ENCODE results near the gene SH2D4B. TPM values are rescaled to one million over a fixed set of nuclear protein-coding genes. Genes with fewer than 3 reads are reported as not detected.

The SH2D4B gene
- total and polyA plus RNA-seq, 2 of the 13 experiments (the other 11 are each of a cell fraction or from before 2014, with no cell fraction given): not detected

DNA sequence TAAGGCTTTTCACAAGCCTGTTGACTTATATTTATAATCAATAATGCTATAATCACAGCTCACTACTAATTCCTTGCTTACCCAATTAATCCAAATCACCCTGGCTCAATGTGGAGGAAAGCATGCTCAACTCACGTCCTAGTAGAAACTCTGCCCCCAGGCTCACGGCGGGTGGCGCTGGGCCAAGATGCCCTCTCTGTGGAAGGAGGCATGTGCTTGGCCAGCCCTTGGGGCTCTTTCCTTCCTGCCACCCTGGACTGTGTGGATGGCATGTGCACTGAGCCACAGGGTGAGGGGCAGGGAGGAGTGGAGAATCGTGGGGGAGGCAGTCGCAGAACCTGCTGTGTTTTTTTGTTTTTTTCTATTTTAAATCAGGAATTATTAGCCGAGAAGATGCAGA, 96.2 kb downstream of the SH2D4B start:
- no peak overlapping the region for H2AFZ ChIP-seq (ENCODE audit: low read length)
- CTCF ChIA-PET (ENCODE audit: low intra/inter-chr PET ratio, low total read pairs): no interaction called here
- H3K27me3 ChIP-seq (ENCODE audit: control insufficient read depth in 1 of 2, insufficient read depth in 2 of 2, low read length in 2 of 2): peaks cover 0 to 3% of the 10 kb centered on the region in 2 experiments; a peak in 1 of 5 replicates
- no peak overlapping the region for H3K4me3 ChIP-seq (replicated peaks in 1 of 3; ENCODE audit: insufficient read depth in 1 of 3, low read depth in 2 of 3, low read length in 3 of 3)
- POLR2A ChIA-PET: no interaction called here
- H3K4me1 ChIP-seq (ENCODE audit: insufficient read depth, low read length): no peaks in the 10 kb centered on the region
- in situ Hi-C loops (cut with HindIII; ENCODE audit: extremely low pct_ligation_motif_present, low pct_unique_long_range_greater_than_20kb) (no loop called here), intact Hi-C loops (cut with micrococcal nuclease; ENCODE audit: unreplicated experiment) (no loop called here)
- H4K20me1 ChIP-seq (ENCODE audit: insufficient read depth, low read length): no peaks in the 10 kb centered on the region
- H3K9ac ChIP-seq (ENCODE audit: insufficient read depth, low read depth, low read length): no peak overlapping the region
- H3K36me3 ChIP-seq (replicated peaks in 1 of 2; ENCODE audit: control insufficient read depth in 1 of 2, insufficient read depth in 2 of 2, low read length in 2 of 2): no peaks in the 10 kb centered on the region
- no peak for DNase-seq (ENCODE audit: low spot score)
- no TSS peak for BruUV-seq (replicated peaks)
- no peaks in the 10 kb centered on the region for H3K9me3 ChIP-seq (ENCODE audit: low read length)
- no peak overlapping the region for H3K4me2 ChIP-seq (ENCODE audit: low read depth, low read length)
- H3K27ac ChIP-seq (ENCODE audit: extremely low read length, insufficient read depth, low read length): no peak overlapping the region
- H3K79me2 ChIP-seq (ENCODE audit: insufficient read depth, low read length): no peaks in the 10 kb centered on the region
- no peak for ATAC-seq
- FAIRE-seq: no peak
- TF ChIP-seq SOX6 (IDR thresholded peaks at IDR 0.05): no peak
- TF ChIP-seq SOX6 (CRISPR knock-in tag; IDR thresholded peaks at IDR 0.05): no peak
- TF ChIP-seq ZNF616 (CRISPR knock-in tag; IDR thresholded peaks at IDR 0.05; ENCODE audit: low read depth): no peak
- TF ChIP-seq, protein P1, sequence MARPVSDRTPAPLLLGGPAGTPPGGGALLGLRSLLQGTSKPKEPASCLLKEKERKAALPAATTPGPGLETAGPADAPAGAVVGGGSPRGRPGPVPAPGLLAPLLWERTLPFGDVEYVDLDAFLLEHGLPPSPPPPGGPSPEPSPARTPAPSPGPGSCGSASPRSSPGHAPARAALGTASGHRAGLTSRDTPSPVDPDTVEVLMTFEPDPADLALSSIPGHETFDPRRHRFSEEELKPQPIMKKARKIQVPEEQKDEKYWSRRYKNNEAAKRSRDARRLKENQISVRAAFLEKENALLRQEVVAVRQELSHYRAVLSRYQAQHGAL (CRISPR knock-in tag; IDR thresholded peaks at IDR 0.05; ENCODE audit: not compliant biosample characterization): no peak
- TF ChIP-seq ATAD3A (CRISPR knock-in tag; IDR thresholded peaks at IDR 0.05): no peak
- no peak for TF ChIP-seq HIVEP1 (CRISPR knock-in tag; IDR thresholded peaks at IDR 0.05)
- TF ChIP-seq, protein P2, sequence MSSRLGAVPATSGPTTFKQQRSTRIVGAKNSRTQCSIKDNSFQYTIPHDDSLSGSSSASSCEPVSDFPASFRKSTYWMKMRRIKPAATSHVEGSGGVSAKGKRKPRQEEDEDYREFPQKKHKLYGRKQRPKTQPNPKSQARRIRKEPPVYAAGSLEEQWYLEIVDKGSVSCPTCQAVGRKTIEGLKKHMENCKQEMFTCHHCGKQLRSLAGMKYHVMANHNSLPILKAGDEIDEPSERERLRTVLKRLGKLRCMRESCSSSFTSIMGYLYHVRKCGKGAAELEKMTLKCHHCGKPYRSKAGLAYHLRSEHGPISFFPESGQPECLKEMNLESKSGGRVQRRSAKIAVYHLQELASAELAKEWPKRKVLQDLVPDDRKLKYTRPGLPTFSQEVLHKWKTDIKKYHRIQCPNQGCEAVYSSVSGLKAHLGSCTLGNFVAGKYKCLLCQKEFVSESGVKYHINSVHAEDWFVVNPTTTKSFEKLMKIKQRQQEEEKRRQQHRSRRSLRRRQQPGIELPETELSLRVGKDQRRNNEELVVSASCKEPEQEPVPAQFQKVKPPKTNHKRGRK (CRISPR knock-in tag; IDR thresholded peaks at IDR 0.05): no peak
- TF ChIP-seq U2AF1 (optimal IDR thresholded peaks at IDR 0.05; ENCODE audit: low read depth, low read length): no peak
- 33% methylated on average over 7 of the region's 7 CpGs for WGBS (ENCODE audit: low lambda C conversion rate)

All from HepG2 (cell line).